Common myeloid progenitor, CD34-positive (primary cell): ENCODE measurements around the gene TNRC6C.

Experiments used
- CTCF ChIA-PET: fragments of 350-600 bp; sonication (Branson Sonifier 250); formaldehyde crosslinking; loops from one replicate; lab custom pipeline; 2021; ENCODE audit warnings: antibody characterized with exemption; lab: Charles Lee
- POLR2A ChIA-PET: fragments of 350-600 bp; sonication (Branson Sonifier 250); formaldehyde crosslinking; loops from one replicate; lab custom pipeline; 2021; ENCODE audit warnings: antibody characterized with exemption; lab: Charles Lee
- DNase-seq, 3 donors: peaks; one replicate each; pipeline versions ENCODE4 v3.0.0 to v3.0.0-alpha.2; 2013
- H3K27ac ChIP-seq, 2 experiments: 1 replicate in 1 of 2; 2 replicates in 1 of 2; pipeline ENCODE4 v1.7.0; 2013; ENCODE audit warnings: inconsistent platforms in 2 of 2, low read length in 2 of 2, mild to moderate bottlenecking in 2 of 2, low read depth in 1 of 2, moderate library complexity in 1 of 2; ENCODE audit not compliant: severe bottlenecking in 2 of 2, insufficient read depth in 1 of 2, poor library complexity in 1 of 2
- H3K27me3 ChIP-seq, 5 experiments: replicated peaks in 2 of 5; 1 replicate in 3 of 5; 2 replicates in 2 of 5; pipeline versions ENCODE4 v1.6.1 to v1.7.0; 2013; ENCODE audit warnings: low read length in 4 of 5, mild to moderate bottlenecking in 2 of 5, moderate library complexity in 2 of 5, inconsistent platforms in 1 of 5; ENCODE audit not compliant: insufficient read depth in 5 of 5, control insufficient read depth in 4 of 5
- H3K36me3 ChIP-seq, 4 experiments: 1 replicate in 2 of 4; 2 replicates in 2 of 4; pipeline versions ENCODE4 v1.6.1 to v1.7.0; 2013; ENCODE audit warnings: low read length in 3 of 4, control low read depth in 1 of 4, mild to moderate bottlenecking in 1 of 4; ENCODE audit not compliant: control insufficient read depth in 4 of 4, insufficient read depth in 4 of 4
- H3K4me1 ChIP-seq, 4 experiments: 1 replicate in 3 of 4; 2 replicates in 1 of 4; pipeline versions ENCODE4 v1.6.1 to v1.7.1; 2013; ENCODE audit warnings: low read length in 3 of 4, mild to moderate bottlenecking in 3 of 4, control low read depth in 1 of 4, inconsistent platforms in 1 of 4, moderate library complexity in 1 of 4; ENCODE audit not compliant: control insufficient read depth in 4 of 4, insufficient read depth in 4 of 4; ENCODE audit errors: control extremely low read depth in 1 of 4
- H3K4me3 ChIP-seq, 7 experiments: 1 replicate in 4 of 7; 2 replicates in 3 of 7; pipeline versions ENCODE4 v1.5.1 to v1.7.0; 2013; ENCODE audit warnings: mild to moderate bottlenecking in 7 of 7, low read length in 6 of 7, moderate library complexity in 6 of 7, inconsistent platforms in 2 of 7, low read depth in 2 of 7, control low read depth in 1 of 7; ENCODE audit not compliant: insufficient read depth in 4 of 7, control insufficient read depth in 1 of 7; ENCODE audit errors: extremely low read depth in 1 of 7
- H3K9me3 ChIP-seq, 5 experiments: 1 replicate in 4 of 5; 2 replicates in 1 of 5; pipeline versions ENCODE4 v1.6.1 to v1.7.1; 2013; ENCODE audit warnings: low read length in 4 of 5, mild to moderate bottlenecking in 2 of 5, inconsistent platforms in 1 of 5, low read depth in 1 of 5, moderate library complexity in 1 of 5; ENCODE audit not compliant: control insufficient read depth in 4 of 5, insufficient read depth in 2 of 5; ENCODE audit errors: control extremely low read depth in 1 of 5
- WGBS: methylation state at CpG from one replicate; pipeline ENCODE4 v1.1.5; 2013; ENCODE audit not compliant: insufficient coverage; 5-methylcytosine and 5-hydroxymethylcytosine counted together

Gene TNRC6C

DNA sequence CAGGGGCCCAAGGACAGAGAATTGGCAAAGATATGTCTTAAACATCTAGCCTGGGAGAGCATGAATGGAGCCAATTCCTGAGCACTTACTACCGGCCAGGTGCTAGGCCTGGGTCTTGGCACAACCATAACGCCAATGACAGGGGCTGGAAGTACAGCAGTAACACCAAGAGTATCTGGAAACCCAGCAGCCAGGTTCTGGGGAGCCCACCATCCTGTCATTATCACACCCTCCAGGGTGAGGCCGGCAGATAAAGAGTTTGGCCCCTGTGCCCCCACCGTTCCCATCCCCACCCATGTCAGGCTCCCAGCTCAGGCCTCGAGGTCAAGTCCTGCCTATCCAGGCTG lies 171.6 kb downstream of the TNRC6C start:
- Histone ChIP-seq H3K27ac (peak overlapping the region; percentile 51 to 75), H3K4me3 (peak overlapping the region in 6 of 7 experiments; percentile 13 to 89 (median 81)), H3K4me1 (peaks cover 0 to 89% (median 84%) of the 10 kb centered on the region in 4 experiments), H3K36me3 (peaks cover 2 to 39% (median 26%) of the 10 kb centered on the region in 4 experiments), H3K27me3 (no peaks in the 10 kb centered on the region), H3K9me3 (no peaks in the 10 kb centered on the region)
- WGBS = 0% methylated on average over 3 of the region's 5 CpGs
- POLR2A ChIA-PET = interaction anchor here (0.9 to 3.0 kb wide), 4 partner anchors 10 to 76 kb away, joined by 3 to 11 read pairs (median 4); no protein-coding TSS in a partner anchor
- DNase-seq = peak in 2 of 3 donors; percentile 52 to 68
- CTCF ChIA-PET = interaction anchor here (0.7 to 10.4 kb wide), 7 partner anchors 10 to 71 kb away, joined by 3 to 122 read pairs (median 6); no protein-coding TSS in a partner anchor

DNA sequence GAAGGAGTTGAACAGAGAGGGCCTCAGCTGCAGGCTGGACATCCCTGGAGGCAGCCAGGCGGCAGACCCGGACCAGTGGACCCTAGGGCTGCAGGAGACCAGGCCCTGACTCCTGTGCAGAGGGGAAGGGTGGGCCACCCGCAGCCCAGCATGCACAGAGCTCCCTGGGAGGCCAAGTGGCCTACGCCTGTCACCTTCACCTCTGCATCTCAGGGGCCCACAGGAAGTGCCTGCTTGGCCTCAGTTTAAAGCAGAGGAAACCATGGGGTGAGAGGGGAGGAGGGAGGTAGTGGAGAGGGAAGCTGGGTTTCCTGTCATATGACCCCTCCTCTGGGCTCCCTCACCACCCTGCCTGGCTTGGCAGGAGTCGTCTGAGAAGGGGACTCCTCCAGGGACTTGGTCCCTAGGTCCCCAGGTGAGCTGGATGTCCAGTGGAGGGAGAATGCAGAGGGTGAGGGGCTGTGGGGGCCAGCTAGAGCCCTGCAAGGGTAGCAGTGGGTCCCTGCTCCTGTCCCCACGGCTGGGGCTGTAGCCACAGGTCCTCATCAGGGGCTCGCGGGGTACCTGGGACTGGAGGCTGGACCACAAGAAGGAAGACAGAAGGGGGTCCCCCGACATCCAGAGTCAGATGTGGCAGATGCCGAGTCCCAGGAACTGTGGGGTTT lies 172.1 kb downstream of the TNRC6C start, which contains the start of gene TMC8:
Gene TMC8, plus strand, starts transcription at position 335 of the 665 bp plus-strand sequence. CDS start 818 bp downstream, outside the sequence.
- no peaks in the 10 kb centered on the region for H3K9me3 ChIP-seq
- peak within 1 kb of the TSS; percentile 55 to 75 for H3K27ac ChIP-seq
- POLR2A ChIA-PET = interaction anchor here (0.9 to 3.0 kb wide), 4 partner anchors 9 to 76 kb away, joined by 3 to 11 read pairs (median 4); no protein-coding TSS in a partner anchor
- H3K36me3 ChIP-seq = peaks cover 0 to 40% (median 30%) of the 10 kb centered on the region in 4 experiments
- no peaks in the 10 kb centered on the region for H3K27me3 ChIP-seq
- peak within 1 kb of the TSS; percentile 41 to 89 (median 74) for H3K4me3 ChIP-seq
- CTCF ChIA-PET = interaction anchor here (0.7 to 10.4 kb wide), 7 partner anchors 9 to 71 kb away, joined by 3 to 122 read pairs (median 6); no protein-coding TSS in a partner anchor
- DNase-seq = peak; percentile 81 to 96 (median 94)
- peaks cover 0 to 86% (median 81%) of the 10 kb centered on the region in 4 experiments for H3K4me1 ChIP-seq
- WGBS = 0% methylated on average over 6 of the region's 10 CpGs

- Histone ChIP-seq H3K36me3 (peaks cover 5 to 40% (median 35%) of the 10 kb centered on the region in 4 experiments), H3K27me3 (no peaks in the 10 kb centered on the region), H3K4me1 (peaks cover 0 to 81% (median 74%) of the 10 kb centered on the region in 4 experiments), H3K9me3 (no peaks in the 10 kb centered on the region), H3K27ac (peak overlapping the region; percentile 55 to 75), H3K4me3 (peak overlapping the region; percentile 41 to 89 (median 74))
- DNase-seq = peak in 2 of 3 donors; percentile 60 to 78
- ChIA-PET POLR2A (interaction anchor here (1.4 to 3.0 kb wide), 3 partner anchors 12 to 19 kb away, joined by 3 to 11 read pairs (median 4); no protein-coding TSS in a partner anchor), CTCF (interaction anchor here (1.0 to 10.4 kb wide), 5 partner anchors 9 to 47 kb away, joined by 3 to 122 read pairs (median 10); no protein-coding TSS in a partner anchor)
- 1% methylated on average over 63 of the region's 74 CpGs for WGBS
Observed at GRCh38 chr17:78131172-78132083, 172.9 kb downstream of the TNRC6C start.

DNA sequence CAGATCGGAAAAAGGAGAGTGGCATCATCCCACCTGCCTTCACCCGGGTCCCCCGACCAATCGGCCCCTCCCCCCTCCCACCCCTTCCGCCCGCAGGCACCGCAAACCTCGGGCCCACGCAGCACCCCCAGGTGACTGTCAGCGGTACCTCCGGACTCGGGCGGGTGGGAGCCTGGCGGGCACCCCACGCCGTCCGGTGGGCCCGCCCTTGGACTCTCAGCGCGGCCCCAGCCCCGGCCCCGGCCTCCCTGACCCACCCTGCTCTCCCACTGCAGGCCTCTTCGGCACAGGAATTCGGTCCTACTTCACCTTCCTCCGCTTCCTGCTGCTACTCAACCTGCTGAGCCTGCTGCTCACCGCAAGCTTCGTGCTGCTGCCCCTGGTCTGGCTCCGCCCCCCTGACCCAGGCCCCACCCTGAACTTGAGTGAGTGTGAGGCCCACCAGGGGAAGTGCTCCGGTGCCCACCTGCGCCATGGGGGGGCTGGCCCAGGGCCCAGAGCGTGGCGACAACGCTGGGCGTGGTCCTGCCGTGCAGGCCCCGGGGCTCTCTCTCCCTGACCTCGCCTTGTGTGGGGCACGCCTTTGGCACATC lies 173.7 kb downstream of the TNRC6C start:
- peak; percentile 78 to 93 (median 88) for DNase-seq
- CTCF ChIA-PET = interaction anchor here (1.2 to 10.4 kb wide), 3 partner anchors 11 to 46 kb away, joined by 4 to 122 read pairs (median 52); no protein-coding TSS in a partner anchor
- Histone ChIP-seq H3K4me3 (peak overlapping the region; percentile 41 to 89 (median 74)), H3K9me3 (no peaks in the 10 kb centered on the region), H3K4me1 (peaks cover 3 to 81% (median 73%) of the 10 kb centered on the region in 4 experiments), H3K36me3 (peaks cover 6 to 47% (median 41%) of the 10 kb centered on the region in 4 experiments), H3K27me3 (no peaks in the 10 kb centered on the region), H3K27ac (no peak overlapping the region)
- 0% methylated on average over 13 of the region's 38 CpGs for WGBS
- POLR2A ChIA-PET = interaction anchor here (1.4 to 3.0 kb wide), 2 partner anchors 12 to 13 kb away, joined by 4 to 11 read pairs; no protein-coding TSS in a partner anchor

DNA sequence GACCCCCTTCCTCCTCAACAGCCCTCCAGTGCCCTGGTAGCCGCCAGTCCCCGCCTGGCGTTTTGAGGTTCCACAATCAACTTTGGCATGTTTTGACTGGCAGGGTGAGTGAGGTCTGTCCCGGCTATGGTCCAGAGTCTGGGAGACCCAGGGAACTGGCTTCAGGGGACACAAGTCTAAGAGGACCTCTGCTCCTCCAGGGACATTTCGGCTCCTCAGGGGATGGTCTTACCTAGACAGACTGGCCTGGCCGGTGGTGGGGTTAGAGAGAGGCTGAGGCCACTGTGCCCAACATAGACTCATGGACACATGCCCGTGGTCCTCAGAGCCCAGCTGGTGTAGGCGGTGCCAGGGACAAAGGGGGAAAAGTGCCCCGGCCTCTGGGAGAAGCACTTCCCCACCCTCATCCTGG lies 174.3 kb downstream of the TNRC6C start:
- Histone ChIP-seq H3K27ac (peak overlapping the region in 1 of 2 experiments; percentile 5), H3K4me3 (peak overlapping the region in 5 of 7 experiments; percentile 65 to 89 (median 77)), H3K27me3 (no peaks in the 10 kb centered on the region), H3K36me3 (peaks cover 6 to 53% (median 42%) of the 10 kb centered on the region in 4 experiments), H3K9me3 (no peaks in the 10 kb centered on the region), H3K4me1 (peaks cover 3 to 81% (median 73%) of the 10 kb centered on the region in 4 experiments)
- WGBS = 57% methylated on average over 7 of the region's 9 CpGs
- DNase-seq = no peak
- ChIA-PET POLR2A (interaction anchor here (1.4 kb wide), 1 partner anchor 11 kb away, joined by 4 read pairs; no protein-coding TSS in a partner anchor), CTCF (interaction anchor here (1.1 to 10.4 kb wide), 6 partner anchors 6 to 117 kb away, joined by 3 to 122 read pairs (median 52); partner anchors contain the start of gene TMC6)
